Measurements from ENCODE around the gene POU2AF3. TPM values are rescaled to one million over a fixed set of nuclear protein-coding genes. Genes with fewer than 3 reads are reported as not detected.

The POU2AF3 gene
- total RNA-seq, 4 donors from 2014 or later: 6.0 to 9.6 (median 7.1) TPM

- no peak overlapping the region for H3K4me3 ChIP-seq
- intact Hi-C loops (cut with DNase I; ENCODE audit: low total_unique reads): no loop called here
- H3K9me3 ChIP-seq: no peaks in the 10 kb centered on the region
- in situ Hi-C loops (cut with MboI; ENCODE audit: low pct_ligation_motif_present in 1 of 4, low pct_unique_long_range_greater_than_20kb in 1 of 4, low sequenced_read_pairs in 3 of 4): no loop called here
- H3K27ac ChIP-seq: no peak overlapping the region
- H3K36me3 ChIP-seq: no peaks in the 10 kb centered on the region
- no peak for DNase-seq
- no peaks in the 10 kb centered on the region for H3K27me3 ChIP-seq
- 55 to 65% methylated on average over 3 to 4 of the region's 4 CpGs for WGBS, 2 donors (ENCODE audit: low coverage in 1 of 2)
- TF ChIP-seq CTCF (IDR thresholded peaks at IDR 0.05) (no peak), POLR2AphosphoS5 (IDR thresholded peaks at IDR 0.05) (no peak), EP300 (IDR thresholded peaks at IDR 0.05; ENCODE audit: low read depth) (no peak), POLR2A (IDR thresholded peaks at IDR 0.05) (no peak)
- H3K4me1 ChIP-seq: peaks cover 0 to 15% (median 3%) of the 10 kb centered on the region in 4 donors
These were observed 28.5 kb downstream of the POU2AF3 start for GRCh38 chr11:111326824-111327223.

DNA sequence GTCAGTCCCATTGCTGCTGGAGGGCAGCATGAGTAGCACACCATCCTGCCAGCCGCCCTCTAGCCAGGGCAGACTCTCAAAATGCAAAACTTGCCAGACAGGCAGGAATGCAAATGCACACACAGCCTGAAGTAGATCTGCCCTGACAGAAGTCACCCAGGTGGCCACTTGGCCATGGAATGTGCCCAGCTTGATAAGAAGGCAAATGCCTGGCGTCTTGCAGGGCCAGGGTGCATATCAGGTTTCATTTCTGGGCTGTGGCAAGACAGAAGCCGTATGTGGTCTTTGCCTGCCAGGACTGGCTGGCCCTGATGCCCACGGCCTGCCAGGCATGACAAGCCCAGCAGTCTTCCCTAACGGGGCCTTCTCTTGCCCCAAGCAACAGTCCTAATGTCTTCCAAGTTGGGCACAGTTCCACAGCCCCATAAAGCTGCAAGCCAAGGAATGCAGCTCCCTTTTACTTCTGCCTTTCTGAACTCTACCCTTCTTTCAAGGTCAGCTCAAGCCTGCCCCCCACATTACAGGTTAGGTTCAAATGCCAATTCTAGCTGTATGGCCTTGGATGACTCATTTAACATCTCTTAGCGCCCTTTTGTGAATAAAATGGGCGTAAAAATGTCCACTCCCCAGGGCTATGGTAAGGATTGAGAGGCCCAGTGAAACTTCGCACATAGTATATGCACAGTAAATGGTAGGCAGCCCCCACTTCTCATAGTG is 29.7 kb downstream of the POU2AF3 start:
- no peaks in the 10 kb centered on the region for H3K27me3 ChIP-seq
- TF ChIP-seq POLR2A (IDR thresholded peaks at IDR 0.05) (no peak), POLR2AphosphoS5 (IDR thresholded peaks at IDR 0.05) (no peak)
- no peaks in the 10 kb centered on the region for H3K9me3 ChIP-seq
- WGBS, 2 donors (ENCODE audit: low coverage in 1 of 2): 75 to 82% methylated on average over 4 to 8 of the region's 8 CpGs
- peaks cover 0 to 15% (median 3%) of the 10 kb centered on the region in 4 donors for H3K4me1 ChIP-seq
- H3K36me3 ChIP-seq: no peaks in the 10 kb centered on the region
- in situ Hi-C loops (cut with MboI; ENCODE audit: low pct_ligation_motif_present in 1 of 4, low pct_unique_long_range_greater_than_20kb in 1 of 4, low sequenced_read_pairs in 3 of 4) (no loop called here), intact Hi-C loops (cut with DNase I; ENCODE audit: low total_unique reads) (no loop called here)
- H3K27ac ChIP-seq: peak overlapping the region in 2 of 4 donors; percentile 0 to 9
- no peak overlapping the region for H3K4me3 ChIP-seq
- DNase-seq: no peak

DNA sequence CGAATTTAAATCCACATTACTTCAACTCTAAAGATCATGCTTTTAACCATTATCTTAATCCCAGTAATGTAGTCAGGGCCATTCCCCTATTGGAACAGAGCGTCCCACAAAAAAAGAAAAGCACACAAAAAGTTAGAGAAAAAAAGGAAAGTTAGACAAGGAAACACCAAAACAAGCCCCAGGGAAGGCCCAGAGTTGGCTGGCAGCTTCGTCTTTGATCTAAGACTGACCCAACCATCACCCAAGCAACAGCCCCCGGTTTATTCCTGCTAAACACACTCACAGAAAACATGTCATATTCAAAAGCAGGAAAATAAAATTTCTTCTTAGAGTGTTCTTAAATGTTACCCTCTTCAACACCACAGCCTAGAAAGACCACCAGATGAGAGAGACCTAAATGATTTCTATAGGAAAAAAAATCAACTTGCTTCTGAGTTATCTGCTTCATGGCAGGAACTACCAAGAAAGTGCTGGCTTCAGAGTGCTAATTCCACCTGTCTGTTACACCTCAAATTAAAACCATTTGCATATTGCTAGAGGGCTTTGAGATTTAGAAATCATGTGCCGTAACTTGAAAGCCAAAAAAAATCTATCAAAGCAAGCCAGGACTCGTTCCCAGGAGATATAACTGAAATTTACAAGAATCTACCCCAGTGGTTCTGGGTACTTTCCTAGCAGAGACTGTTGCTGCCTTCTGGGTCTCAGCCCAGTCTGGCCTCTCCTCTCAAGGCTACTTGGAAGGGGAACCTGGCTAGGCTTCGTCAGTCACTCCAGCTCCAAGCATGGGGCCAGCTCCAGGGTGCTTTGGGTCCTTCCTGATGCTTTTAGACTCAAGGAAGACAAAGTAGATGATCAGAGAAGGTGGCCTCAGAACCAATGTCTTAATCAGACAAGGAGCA is 31.2 kb downstream of the POU2AF3 start:
- in situ Hi-C loops (cut with MboI; ENCODE audit: low pct_ligation_motif_present in 1 of 4, low pct_unique_long_range_greater_than_20kb in 1 of 4, low sequenced_read_pairs in 3 of 4) (no loop called here), intact Hi-C loops (cut with DNase I; ENCODE audit: low total_unique reads) (no loop called here)
- Histone ChIP-seq H3K36me3 (no peaks in the 10 kb centered on the region), H3K9me3 (no peaks in the 10 kb centered on the region), H3K4me3 (no peak overlapping the region), H3K4me1 (peaks cover 0 to 18% (median 8%) of the 10 kb centered on the region in 4 donors), H3K27me3 (no peaks in the 10 kb centered on the region), H3K27ac (peak overlapping the region in 2 of 4 donors; percentile 1 to 8)
- TF ChIP-seq EP300 (IDR thresholded peaks at IDR 0.05; ENCODE audit: low read depth) (no peak), CTCF (IDR thresholded peaks at IDR 0.05) (no peak), POLR2A (IDR thresholded peaks at IDR 0.05) (no peak), POLR2AphosphoS5 (IDR thresholded peaks at IDR 0.05) (no peak)
- WGBS, 2 donors (ENCODE audit: low coverage in 1 of 2): 86 to 92% methylated on average over 5 to 7 of the region's 7 CpGs
- no peak for DNase-seq

- Histone ChIP-seq H3K4me3 (no peak overlapping the region), H3K27ac (peak overlapping the region in 2 of 4 donors; percentile 1 to 8), H3K36me3 (no peaks in the 10 kb centered on the region), H3K4me1 (peaks cover 5 to 24% (median 16%) of the 10 kb centered on the region in 4 donors), H3K9me3 (no peaks in the 10 kb centered on the region), H3K27me3 (no peaks in the 10 kb centered on the region)
- no peak for TF ChIP-seq EP300 (IDR thresholded peaks at IDR 0.05; ENCODE audit: low read depth)
- TF ChIP-seq POLR2AphosphoS5 (IDR thresholded peaks at IDR 0.05): no peak
- TF ChIP-seq CTCF (IDR thresholded peaks at IDR 0.05): no peak
- TF ChIP-seq POLR2A (IDR thresholded peaks at IDR 0.05): no peak
- in situ Hi-C loops (cut with MboI; ENCODE audit: low pct_ligation_motif_present in 1 of 4, low pct_unique_long_range_greater_than_20kb in 1 of 4, low sequenced_read_pairs in 3 of 4): no loop called here
- DNase-seq: no peak
- WGBS, 2 donors (ENCODE audit: low coverage in 1 of 2): 81% methylated on average over 2 of the region's 2 CpGs; no CpG with 5 or more reads in 1 of the 2 donors
- intact Hi-C loops (cut with DNase I; ENCODE audit: low total_unique reads): no loop called here
These were observed 32.0 kb downstream of the POU2AF3 start for GRCh38 chr11:111330234-111330893.
